ENCODE results near the gene ATXN7L2.
"Not testable (repeated sequence)": the region's sequence is repeated elsewhere in the genome, so short reads cannot be mapped to it uniquely, and the experiment has no call there.

ATXN7L2 gene

DNA sequence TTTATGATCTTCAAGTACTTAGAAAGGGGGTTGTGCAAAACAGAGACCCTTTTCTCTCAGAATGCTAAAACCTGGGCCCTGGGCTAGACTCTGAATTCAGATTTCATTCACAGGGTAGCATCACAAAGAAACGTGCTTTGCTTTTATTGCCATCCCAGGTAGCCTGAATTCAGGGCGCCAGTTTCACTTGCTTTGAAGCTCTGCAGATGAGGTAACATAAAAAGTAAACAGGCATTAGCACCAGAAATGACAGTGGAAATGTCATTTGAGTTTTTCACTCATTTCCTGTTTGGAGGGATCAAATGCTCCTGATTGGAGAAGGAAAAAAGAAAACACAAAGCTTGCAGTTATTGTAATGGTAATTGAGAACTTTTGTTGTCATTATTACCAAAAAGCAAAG lies 14.8 kb upstream of the ATXN7L2 start:
- no peak overlapping the region for H3K27ac ChIP-seq
- TF ChIP-seq CTCF (conservative IDR thresholded peaks at IDR 0.05): no peak

DNA sequence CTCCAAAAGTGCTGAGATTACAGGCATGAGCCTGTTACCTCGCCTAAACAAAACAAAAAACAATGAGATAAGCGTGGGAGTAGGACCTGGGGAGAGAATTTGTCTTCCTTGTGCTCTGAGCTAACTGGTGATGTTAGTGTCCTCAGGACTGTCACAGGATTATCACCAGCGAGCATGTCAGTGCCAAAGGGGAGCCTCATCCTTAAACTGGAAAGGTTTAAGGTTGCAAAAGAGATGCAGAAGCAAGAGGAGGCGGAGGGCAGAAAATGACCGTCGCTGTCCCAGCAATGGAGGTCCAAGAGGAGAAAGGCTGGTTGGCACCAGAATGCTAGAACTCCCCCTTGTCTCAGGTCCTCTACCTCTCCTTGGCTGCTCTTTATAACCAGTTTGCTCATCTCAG lies 13.5 kb upstream of the ATXN7L2 start:
- H3K27ac ChIP-seq: no peak overlapping the region
- no peak for TF ChIP-seq CTCF (conservative IDR thresholded peaks at IDR 0.05)

- TF ChIP-seq CTCF (conservative IDR thresholded peaks at IDR 0.05): no peak
These were observed 10.9 kb upstream of the ATXN7L2 start for GRCh38 chr1:109472779-109473178.

DNA sequence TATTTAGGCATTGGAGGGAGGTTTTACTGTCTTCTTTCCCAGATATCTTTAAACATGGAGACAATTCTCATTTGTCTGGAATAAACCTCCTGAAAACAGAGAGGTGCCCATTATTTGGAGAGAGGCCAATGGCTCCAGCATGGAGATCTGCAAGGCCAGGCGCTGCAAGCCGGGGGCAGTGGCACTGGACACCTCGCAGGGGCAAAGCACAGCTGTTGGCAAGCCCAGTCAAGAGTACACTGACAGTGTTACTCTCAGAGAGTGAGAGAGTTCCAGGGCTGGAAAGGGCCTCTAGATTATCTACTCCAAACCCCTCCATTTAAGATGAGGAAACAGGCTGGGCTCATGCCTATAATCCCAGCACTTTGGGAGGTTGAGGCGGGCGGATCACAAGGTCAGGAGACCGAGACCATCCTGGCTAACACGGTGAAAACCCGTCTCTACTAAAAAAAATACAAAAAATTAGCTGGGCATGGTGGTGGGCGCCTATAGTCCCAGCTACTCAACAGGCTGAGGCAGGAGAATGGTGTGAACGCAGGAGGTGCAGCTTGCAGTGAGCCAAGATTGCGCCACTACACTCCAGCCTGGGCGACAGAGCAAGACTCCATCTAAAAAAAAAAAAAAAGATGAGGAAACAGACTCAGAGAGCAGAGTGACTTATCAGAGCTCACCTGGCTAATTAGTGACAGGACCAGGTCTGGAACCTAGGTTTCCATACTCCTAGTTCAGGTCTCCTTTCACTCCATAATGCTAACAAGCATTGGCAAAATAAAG lies 10.2 kb upstream of the ATXN7L2 start:
- not testable (repeated sequence) for H3K27ac ChIP-seq

More at GRCh38 chr1:109472779-109473178, 10.9 kb upstream of the ATXN7L2 start:
- H3K27ac ChIP-seq: no peak overlapping the region

- no peak overlapping the region for H3K27ac ChIP-seq
- TF ChIP-seq CTCF (conservative IDR thresholded peaks at IDR 0.05): no peak
These were observed 9.0 kb upstream of the ATXN7L2 start for GRCh38 chr1:109474697-109475096.

- no peak for TF ChIP-seq CTCF (conservative IDR thresholded peaks at IDR 0.05)
- H3K27ac ChIP-seq: no peak overlapping the region
These were observed 8.4 kb upstream of the ATXN7L2 start for GRCh38 chr1:109475261-109475660.

- no peak overlapping the region for H3K27ac ChIP-seq
- TF ChIP-seq CTCF (conservative IDR thresholded peaks at IDR 0.05): no peak
These were observed 6.9 kb upstream of the ATXN7L2 start for GRCh38 chr1:109476825-109477224.

GRCh38 chr1:109477821-109478220 lies 5.9 kb upstream of the ATXN7L2 start:
- no peak for TF ChIP-seq CTCF (conservative IDR thresholded peaks at IDR 0.05)
- H3K27ac ChIP-seq: no peak overlapping the region

Measured in VCaP (cell line).